ENCODE measurements around the gene TMEM74B.

Gene TMEM74B

GRCh38 chr20:1212607-1213396, 28.0 kb upstream of the TMEM74B start:
- Histone ChIP-seq H3K4me1 (ENCODE audit: insufficient read depth, low read length, severe bottlenecking) (no peaks in the 10 kb centered on the region), H3K4me2 (ENCODE audit: low read length) (no peak overlapping the region), H2AFZ (ENCODE audit: low read length) (no peak overlapping the region), H3K9ac (ENCODE audit: low read length) (no peak overlapping the region), H3K9me3 (ENCODE audit: low read length) (no peaks in the 10 kb centered on the region), H3K27ac (ENCODE audit: low read depth, low read length, poor library complexity, severe bottlenecking) (no peak overlapping the region), H3K79me2 (ENCODE audit: insufficient read depth, low read length) (no peaks in the 10 kb centered on the region), H3K9me2 (ENCODE audit: low read depth, low read length) (no peaks in the 10 kb centered on the region), H3K4me3 (ENCODE audit: low read depth, low read length, poor library complexity, severe bottlenecking) (no peak overlapping the region), H3K27me3 (ENCODE audit: insufficient read depth, low read length) (no peaks in the 10 kb centered on the region), H3K36me3 (ENCODE audit: insufficient read depth, low read length) (no peaks in the 10 kb centered on the region), H4K20me1 (ENCODE audit: insufficient read depth, low read length) (no peaks in the 10 kb centered on the region), H3F3A (ENCODE audit: insufficient read depth, low read length) (no peaks in the 10 kb centered on the region)
- TF ChIP-seq EZH2 (IDR thresholded peaks at IDR 0.05; ENCODE audit: borderline replicate concordance, low read length): no peak
- TF ChIP-seq CTCF (IDR thresholded peaks at IDR 0.05; ENCODE audit: low read length): peak; percentile 75

- H3K79me2 ChIP-seq (ENCODE audit: insufficient read depth, low read length): no peaks in the 10 kb centered on the region
- H2AFZ ChIP-seq (ENCODE audit: low read length): no peak overlapping the region
- no peaks in the 10 kb centered on the region for H3K9me2 ChIP-seq (ENCODE audit: low read depth, low read length)
- no peak overlapping the region for H3K4me3 ChIP-seq (ENCODE audit: low read depth, low read length, poor library complexity, severe bottlenecking)
- no peaks in the 10 kb centered on the region for H3K27me3 ChIP-seq (ENCODE audit: insufficient read depth, low read length)
- H3K4me1 ChIP-seq (ENCODE audit: insufficient read depth, low read length, severe bottlenecking): no peaks in the 10 kb centered on the region
- no peaks in the 10 kb centered on the region for H4K20me1 ChIP-seq (ENCODE audit: insufficient read depth, low read length)
- no peak overlapping the region for H3K9ac ChIP-seq (ENCODE audit: low read length)
- no peaks in the 10 kb centered on the region for H3F3A ChIP-seq (ENCODE audit: insufficient read depth, low read length)
- H3K9me3 ChIP-seq (ENCODE audit: low read length): no peaks in the 10 kb centered on the region
- no peaks in the 10 kb centered on the region for H3K36me3 ChIP-seq (ENCODE audit: insufficient read depth, low read length)
- no peak for TF ChIP-seq CTCF (IDR thresholded peaks at IDR 0.05; ENCODE audit: low read length)
- no peak for TF ChIP-seq EZH2 (IDR thresholded peaks at IDR 0.05; ENCODE audit: borderline replicate concordance, low read length)
- H3K4me2 ChIP-seq (ENCODE audit: low read length): no peak overlapping the region
- H3K27ac ChIP-seq (ENCODE audit: low read depth, low read length, poor library complexity, severe bottlenecking): no peak overlapping the region
Measured at GRCh38 chr20:1212023-1212422, 27.2 kb upstream of the TMEM74B start.

GRCh38 chr20:1210501-1210900, 25.7 kb upstream of the TMEM74B start:
- H3K27me3 ChIP-seq (ENCODE audit: insufficient read depth, low read length): no peaks in the 10 kb centered on the region
- no peaks in the 10 kb centered on the region for H3F3A ChIP-seq (ENCODE audit: insufficient read depth, low read length)
- no peaks in the 10 kb centered on the region for H3K79me2 ChIP-seq (ENCODE audit: insufficient read depth, low read length)
- H3K4me1 ChIP-seq (ENCODE audit: insufficient read depth, low read length, severe bottlenecking): no peaks in the 10 kb centered on the region
- H3K9ac ChIP-seq (ENCODE audit: low read length): no peak overlapping the region
- H3K4me3 ChIP-seq (ENCODE audit: low read depth, low read length, poor library complexity, severe bottlenecking): no peak overlapping the region
- H3K9me3 ChIP-seq (ENCODE audit: low read length): no peaks in the 10 kb centered on the region
- H3K9me2 ChIP-seq (ENCODE audit: low read depth, low read length): no peaks in the 10 kb centered on the region
- no peak for TF ChIP-seq EZH2 (IDR thresholded peaks at IDR 0.05; ENCODE audit: borderline replicate concordance, low read length)
- no peak for TF ChIP-seq CTCF (IDR thresholded peaks at IDR 0.05; ENCODE audit: low read length)
- H3K27ac ChIP-seq (ENCODE audit: low read depth, low read length, poor library complexity, severe bottlenecking): no peak overlapping the region
- no peaks in the 10 kb centered on the region for H4K20me1 ChIP-seq (ENCODE audit: insufficient read depth, low read length)
- no peak overlapping the region for H2AFZ ChIP-seq (ENCODE audit: low read length)
- no peak overlapping the region for H3K4me2 ChIP-seq (ENCODE audit: low read length)
- H3K36me3 ChIP-seq (ENCODE audit: insufficient read depth, low read length): no peaks in the 10 kb centered on the region
